Neutrophil (primary cell): ENCODE measurements around the gene ACOT11.
"Not testable (repeated sequence)": the region's sequence is repeated elsewhere in the genome, so short reads cannot be mapped to it uniquely, and the experiment has no call there.

Experiments
- H3K27ac ChIP-seq: fragments of 200-600 bp; sonication (generic); 2 replicates; pipeline ENCODE4 v1.5.1; 2016; ENCODE audit warnings: mild to moderate bottlenecking, moderate library complexity
- H3K27me3 ChIP-seq: fragments of 200-600 bp; sonication (generic); 2 replicates; pipeline ENCODE4 v1.6.0; 2016; ENCODE audit warnings: mild to moderate bottlenecking
- H3K36me3 ChIP-seq: fragments of 200-600 bp; sonication (generic); 2 replicates; pipeline ENCODE4 v1.5.1; 2017
- H3K4me1 ChIP-seq, 2 experiments: fragments of 200-600 bp in 1 of 2; sonication (generic) in 1 of 2; 1 replicate in 1 of 2; 2 replicates in 1 of 2; pipeline versions ENCODE4 v1.5.1 to v1.6.1; 2013 to 2016; ENCODE audit warnings: low read depth in 1 of 2, low read length in 1 of 2, mild to moderate bottlenecking in 1 of 2, moderate library complexity in 1 of 2; ENCODE audit not compliant: control insufficient read depth in 1 of 2, insufficient read depth in 1 of 2
- H3K4me3 ChIP-seq, 2 experiments: fragments of 200-600 bp in 1 of 2; sonication (generic) in 1 of 2; 1 replicate in 1 of 2; 2 replicates in 1 of 2; pipeline ENCODE4 v1.5.1; 2013 to 2016; ENCODE audit warnings: low read depth in 1 of 2, low read length in 1 of 2, mild to moderate bottlenecking in 1 of 2, moderate library complexity in 1 of 2
- H3K9me3 ChIP-seq: fragments of 200-600 bp; sonication (generic); 2 replicates; pipeline ENCODE4 v1.5.1; 2016
- CTCF ChIP-seq: fragments of 200-600 bp; sonication (generic); IDR thresholded peaks from 2 replicates; pipeline ENCODE4 v1.5.1; 2016; ENCODE audit warnings: antibody characterized with exemption

ACOT11 gene

GRCh38 chr1:54516249-54516920 lies 31.6 kb upstream of the ACOT11 start:
- H3K4me1 ChIP-seq = no peaks in the 10 kb centered on the region
- no peak overlapping the region for H3K4me3 ChIP-seq
- no peaks in the 10 kb centered on the region for H3K36me3 ChIP-seq
- H3K9me3 ChIP-seq = no peaks in the 10 kb centered on the region
- no peaks in the 10 kb centered on the region for H3K27me3 ChIP-seq
- no peak for TF ChIP-seq CTCF
- H3K27ac ChIP-seq = no peak overlapping the region

GRCh38 chr1:54517496-54517895 lies 30.5 kb upstream of the ACOT11 start:
- Histone ChIP-seq H3K4me3 (no peak overlapping the region), H3K27ac (no peak overlapping the region), H3K27me3 (no peaks in the 10 kb centered on the region), H3K4me1 (no peaks in the 10 kb centered on the region), H3K36me3 (no peaks in the 10 kb centered on the region), H3K9me3 (no peaks in the 10 kb centered on the region)
- TF ChIP-seq CTCF = no peak

- no peaks in the 10 kb centered on the region for H3K4me1 ChIP-seq
- H3K9me3 ChIP-seq = no peaks in the 10 kb centered on the region
- H3K27me3 ChIP-seq = no peaks in the 10 kb centered on the region
- no peak for TF ChIP-seq CTCF
- H3K36me3 ChIP-seq = no peaks in the 10 kb centered on the region
- H3K27ac ChIP-seq = no peak overlapping the region
- no peak overlapping the region for H3K4me3 ChIP-seq
These were observed 29.5 kb upstream of the ACOT11 start for GRCh38 chr1:54518489-54518888.

- no peaks in the 10 kb centered on the region for H3K9me3 ChIP-seq
- TF ChIP-seq CTCF = no peak
These were observed 28.3 kb upstream of the ACOT11 start for GRCh38 chr1:54519709-54520108.

DNA sequence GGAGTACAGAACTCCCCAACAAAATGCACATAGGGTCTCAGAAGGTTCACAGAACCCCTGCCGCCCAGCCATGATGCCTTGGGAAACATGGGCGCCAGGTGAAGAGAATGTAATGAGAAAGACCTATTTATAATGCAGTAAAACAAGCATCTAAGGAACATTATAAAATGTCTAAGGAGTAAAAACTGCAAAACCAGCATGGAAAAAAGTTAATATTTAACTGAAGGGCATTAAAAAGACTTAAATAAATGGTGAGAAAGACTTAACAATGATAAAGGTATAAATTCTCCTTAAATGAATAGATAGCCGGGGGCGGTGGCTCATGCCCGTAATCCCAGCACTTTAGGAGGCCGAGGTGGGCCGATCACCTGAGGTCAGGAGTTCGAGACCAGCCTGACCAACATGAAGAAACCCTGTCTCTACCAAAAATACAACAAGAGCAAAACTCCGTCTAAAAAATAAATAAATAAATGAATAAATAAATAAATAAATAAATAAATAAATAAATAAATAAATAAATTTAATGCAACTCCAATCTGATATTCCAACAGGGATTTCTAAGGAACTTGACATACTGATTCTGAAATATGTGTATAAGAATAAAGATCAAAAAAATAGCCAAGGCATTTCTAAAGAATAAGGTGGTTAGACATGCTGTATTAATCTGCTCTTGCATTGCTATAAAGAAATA lies 27.3 kb upstream of the ACOT11 start:
- no peak overlapping the region for H3K27ac ChIP-seq
- no peaks in the 10 kb centered on the region for H3K4me1 ChIP-seq
- H3K36me3 ChIP-seq = no peaks in the 10 kb centered on the region
- H3K9me3 ChIP-seq = no peaks in the 10 kb centered on the region
- no peak overlapping the region for H3K4me3 ChIP-seq
- no peaks in the 10 kb centered on the region for H3K27me3 ChIP-seq
- TF ChIP-seq CTCF = no peak

More at GRCh38 chr1:54519709-54520108, 28.3 kb upstream of the ACOT11 start:
- no peak overlapping the region for H3K27ac ChIP-seq
- no peaks in the 10 kb centered on the region for H3K36me3 ChIP-seq
- H3K4me3 ChIP-seq = no peak overlapping the region
- H3K4me1 ChIP-seq = no peaks in the 10 kb centered on the region
- no peaks in the 10 kb centered on the region for H3K27me3 ChIP-seq

DNA sequence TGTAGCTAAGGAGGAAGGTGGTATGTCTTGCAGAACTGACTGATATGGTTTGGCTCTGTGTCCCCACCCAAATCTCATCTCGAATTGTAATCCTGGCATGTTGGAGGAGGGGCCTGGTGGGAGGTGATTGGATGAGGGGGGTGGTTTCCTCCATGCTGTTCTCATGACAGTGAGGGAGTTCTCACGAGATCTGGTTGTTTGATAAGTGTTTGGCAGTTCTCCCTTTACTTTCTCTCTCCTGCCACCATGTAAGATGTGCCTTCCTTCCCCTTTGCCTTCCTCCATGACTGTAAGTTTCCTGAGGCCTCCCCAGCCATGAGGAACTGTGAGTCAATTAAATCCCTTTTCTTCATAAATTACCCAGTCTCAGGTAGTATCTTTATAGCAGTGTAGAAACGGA lies 21.5 kb upstream of the ACOT11 start:
- H3K27ac ChIP-seq, H3K4me1 ChIP-seq, H3K36me3 ChIP-seq, H3K4me3 ChIP-seq, H3K27me3 ChIP-seq, H3K9me3 ChIP-seq: not testable (repeated sequence)
